IPS-18c (cell line): Measurements from ENCODE around the gene WDR20.
"Not testable (repeated sequence)": the region's sequence is repeated elsewhere in the genome, so short reads cannot be mapped to it uniquely, and the experiment has no call there.

Experiments used
- H3K4me3 ChIP-seq: 2 replicates; pipeline ENCODE4 v1.7.0; 2013; ENCODE audit warnings: low read depth, mild to moderate bottlenecking, low read length, moderate library complexity; ENCODE audit not compliant: insufficient read depth
- H3K9me3 ChIP-seq: one replicate; pipeline ENCODE4 v1.6.1; 2013; ENCODE audit warnings: mild to moderate bottlenecking, low read length, moderate library complexity; ENCODE audit not compliant: control insufficient read depth, insufficient read depth

The WDR20 gene

DNA sequence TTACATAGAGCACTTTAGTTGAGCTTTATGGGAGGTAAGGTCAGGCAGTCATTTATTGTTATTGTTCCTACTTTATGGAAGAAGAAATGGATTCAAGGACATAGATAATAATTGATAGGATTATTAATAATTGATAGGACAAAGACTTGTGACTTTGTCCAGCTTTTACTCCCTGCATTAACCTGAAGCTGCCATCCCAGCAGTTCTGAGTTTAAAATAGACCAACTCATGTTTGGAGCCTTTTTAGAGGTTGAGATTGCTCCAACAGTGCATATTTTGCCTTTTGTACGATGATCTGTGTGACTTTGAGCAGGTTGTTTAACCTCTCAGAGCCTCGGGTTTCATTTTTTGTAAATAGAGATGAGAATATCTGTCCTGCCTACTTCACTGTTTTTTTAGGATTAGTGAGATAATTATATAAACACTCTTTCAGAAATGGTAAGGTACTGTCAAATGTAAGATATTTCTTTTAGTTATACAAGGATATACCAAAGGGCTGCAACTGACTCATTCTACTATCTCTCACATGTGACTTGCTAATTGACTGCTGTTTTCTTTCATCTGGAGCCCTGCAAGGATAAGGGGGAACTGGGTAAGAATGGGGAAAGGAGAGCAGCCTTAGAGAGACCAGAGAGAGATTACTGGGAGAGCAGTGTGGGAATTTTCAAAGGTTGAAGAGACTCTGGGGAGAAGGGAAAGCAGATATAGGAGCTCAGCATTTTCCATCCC lies 15.3 kb downstream of the WDR20 start:
- Histone ChIP-seq H3K9me3 (no peaks in the 10 kb centered on the region), H3K4me3 (no peak overlapping the region)

DNA sequence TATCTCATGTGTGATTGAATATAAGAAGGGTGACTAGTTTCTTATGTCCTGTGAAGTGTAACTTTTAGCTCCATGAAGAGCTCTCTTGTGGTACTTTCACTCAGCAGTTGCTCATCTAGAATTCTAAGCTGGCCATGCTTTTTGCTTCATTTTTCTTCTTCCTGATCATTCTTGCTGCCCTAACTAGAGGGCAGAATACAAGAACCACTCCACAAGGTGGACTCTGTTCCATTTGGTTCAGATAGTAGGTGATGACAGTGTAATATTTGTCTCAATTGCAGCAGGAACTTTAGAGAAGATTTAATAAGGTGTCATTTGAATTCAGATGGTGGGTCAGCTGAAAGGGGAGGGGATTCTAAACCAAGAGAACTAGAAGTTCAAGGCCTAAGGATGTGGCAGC lies 17.6 kb downstream of the WDR20 start:
- no peak overlapping the region for H3K4me3 ChIP-seq
- H3K9me3 ChIP-seq = no peaks in the 10 kb centered on the region

DNA sequence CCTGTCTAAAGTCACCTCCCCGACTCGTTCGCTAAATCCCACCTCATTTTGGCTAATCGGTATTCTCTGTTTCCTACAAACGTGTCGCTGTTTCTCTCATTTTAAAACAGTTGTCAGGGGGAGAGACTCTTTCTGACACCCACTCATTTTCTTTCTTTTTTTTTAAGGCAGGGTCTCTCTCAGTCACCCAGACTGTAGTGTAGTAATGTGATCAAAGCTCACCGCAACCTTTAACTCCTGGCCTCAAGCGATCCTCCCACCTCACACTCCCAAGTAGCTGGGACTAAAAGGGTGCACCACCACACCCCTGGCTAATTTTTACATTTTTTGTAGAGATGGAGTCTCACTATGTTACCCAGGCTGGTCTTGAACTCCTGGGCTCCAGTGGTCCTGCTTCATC lies 19.1 kb downstream of the WDR20 start:
- no peak overlapping the region for H3K4me3 ChIP-seq
- H3K9me3 ChIP-seq = no peaks in the 10 kb centered on the region

DNA sequence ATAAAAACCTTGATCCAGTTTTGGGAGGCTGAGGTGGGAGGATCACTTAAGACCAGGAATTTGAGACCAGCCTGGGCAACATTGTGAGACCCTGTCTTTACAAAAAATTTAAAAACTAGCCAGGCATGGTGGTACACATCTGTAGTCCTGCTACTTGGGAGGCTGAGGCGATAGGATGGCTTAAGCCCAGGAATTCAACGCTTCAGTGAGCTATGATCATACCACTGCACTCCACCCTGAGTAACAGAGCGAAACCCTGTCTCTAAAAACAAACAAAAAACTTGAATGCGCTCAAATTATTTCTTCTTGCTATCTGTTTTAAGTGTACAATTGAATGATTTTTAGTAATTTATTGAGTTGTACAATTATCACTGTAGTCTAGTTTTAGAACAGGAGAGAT lies 20.1 kb downstream of the WDR20 start:
- no peaks in the 10 kb centered on the region for H3K9me3 ChIP-seq
- no peak overlapping the region for H3K4me3 ChIP-seq

DNA sequence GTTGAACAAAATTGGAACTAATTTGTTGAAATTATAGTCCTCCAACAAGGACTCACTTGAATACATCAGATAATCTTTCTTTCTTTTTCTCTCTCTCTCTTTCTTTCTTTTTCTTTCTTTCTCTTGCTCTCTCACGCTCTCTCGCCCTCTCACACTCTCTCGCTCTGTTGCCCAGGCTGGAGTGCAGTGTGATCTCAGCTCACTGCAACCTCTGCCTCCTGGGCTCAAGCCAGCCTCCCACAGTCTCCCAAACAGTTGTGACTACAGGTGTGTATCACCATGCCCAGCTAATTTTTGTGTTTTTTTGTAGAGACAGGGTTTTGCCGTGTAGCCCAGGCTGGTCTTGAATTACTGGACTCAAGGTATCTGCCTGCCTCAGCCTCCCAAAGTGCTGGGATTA lies 22.8 kb downstream of the WDR20 start:
- Histone ChIP-seq H3K4me3 (no peak overlapping the region), H3K9me3 (no peaks in the 10 kb centered on the region)

DNA sequence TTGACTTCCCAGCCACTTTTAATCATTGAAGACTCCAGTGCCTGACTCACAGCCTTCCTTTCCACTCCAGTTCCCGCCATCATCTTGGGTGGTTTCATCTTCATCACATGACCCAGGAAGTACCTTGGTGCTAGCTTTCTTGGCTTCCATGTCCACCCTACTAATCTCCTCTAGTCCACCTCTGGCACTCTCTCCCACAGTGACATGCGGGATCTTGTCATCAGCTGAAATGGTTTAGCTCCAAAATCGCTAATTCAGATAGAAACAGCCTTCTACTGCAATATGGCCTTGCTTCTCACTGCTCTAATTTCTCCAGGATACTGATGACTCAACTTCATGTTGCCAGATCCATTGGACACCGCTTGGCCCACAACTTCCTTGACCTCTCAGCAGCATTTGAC lies 24.5 kb downstream of the WDR20 start:
- H3K4me3 ChIP-seq = no peak overlapping the region
- no peaks in the 10 kb centered on the region for H3K9me3 ChIP-seq

DNA sequence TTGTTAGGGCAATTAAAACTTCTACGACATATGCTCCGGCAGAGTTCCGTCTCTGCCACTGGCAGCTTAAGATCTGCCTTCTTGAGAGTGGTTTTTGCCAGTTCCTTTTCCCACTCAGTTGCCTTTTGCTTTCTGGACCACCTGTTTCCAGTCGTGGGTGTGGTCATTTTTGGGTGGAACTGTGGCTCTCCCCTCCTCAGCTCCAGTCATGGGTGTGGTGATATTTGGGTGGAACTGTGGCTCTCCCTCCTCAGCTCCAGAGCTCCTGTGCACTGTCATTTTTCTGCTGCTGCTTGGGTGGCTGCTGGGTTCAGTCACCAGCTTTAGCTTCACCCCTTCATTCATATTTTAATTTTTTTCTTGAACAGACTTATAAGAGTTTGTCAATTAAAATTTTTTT lies 25.3 kb downstream of the WDR20 start:
- H3K4me3 ChIP-seq = no peak overlapping the region
- H3K9me3 ChIP-seq = no peaks in the 10 kb centered on the region

DNA sequence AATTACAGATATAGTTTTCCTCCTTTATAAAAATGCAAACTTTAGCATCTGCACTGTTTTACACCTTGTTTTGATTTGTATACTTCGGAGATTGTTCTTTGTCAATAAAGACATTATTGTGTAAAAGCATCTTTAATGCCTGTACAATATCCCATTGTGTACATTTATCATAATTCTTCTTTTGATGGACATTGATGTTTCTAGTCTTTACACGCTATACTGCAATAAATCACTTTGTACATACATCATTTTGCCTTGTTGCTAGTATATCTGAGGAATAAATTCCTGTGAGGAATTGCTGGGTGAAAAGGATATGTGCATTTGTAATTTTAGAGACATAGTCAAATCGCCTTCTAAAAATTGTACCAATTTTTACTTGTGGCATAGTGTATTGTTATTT lies 30.4 kb downstream of the WDR20 start:
- Histone ChIP-seq H3K4me3 (no peak overlapping the region), H3K9me3 (no peaks in the 10 kb centered on the region)

DNA sequence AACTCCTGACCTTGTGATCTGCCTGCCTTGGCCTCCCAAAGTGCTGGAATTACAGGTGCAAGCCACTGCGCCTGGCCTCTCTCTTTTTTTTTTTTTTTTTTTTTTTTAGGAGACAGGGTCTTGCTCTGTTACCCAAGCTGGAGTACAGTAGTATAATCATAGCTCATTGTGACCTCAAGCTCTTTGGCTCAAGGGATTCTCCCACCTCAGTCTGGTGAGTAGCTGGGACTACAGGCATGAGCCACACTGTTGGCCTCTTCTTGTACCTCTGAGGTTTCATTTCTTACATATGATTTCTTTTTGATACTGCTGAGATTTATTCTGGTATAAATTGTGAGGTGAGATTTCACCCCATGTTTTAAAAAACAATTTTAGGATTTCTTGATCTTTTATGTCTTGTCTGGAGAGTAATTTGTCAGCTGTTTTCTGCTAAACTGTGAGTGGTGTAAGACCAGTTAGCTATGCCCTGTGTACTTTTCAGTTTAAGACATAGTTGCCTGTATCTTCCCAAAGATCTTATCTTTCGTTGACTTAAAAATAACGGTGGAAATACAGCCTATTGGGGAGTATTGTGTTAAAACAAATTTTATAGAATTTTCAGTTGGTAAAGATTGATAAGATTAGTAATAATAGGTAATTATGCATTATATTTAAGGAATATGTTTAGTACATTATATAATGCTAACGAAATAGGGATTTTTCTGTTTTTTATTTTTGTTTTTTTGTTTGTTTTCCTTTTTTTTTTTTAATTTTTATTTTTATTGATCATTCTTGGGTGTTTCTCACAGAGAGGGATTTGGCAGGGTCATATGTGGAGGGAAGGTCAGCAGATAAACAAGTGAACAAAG lies 31.7 kb downstream of the WDR20 start:
- Histone ChIP-seq H3K9me3 (no peaks in the 10 kb centered on the region), H3K4me3 (no peak overlapping the region)

DNA sequence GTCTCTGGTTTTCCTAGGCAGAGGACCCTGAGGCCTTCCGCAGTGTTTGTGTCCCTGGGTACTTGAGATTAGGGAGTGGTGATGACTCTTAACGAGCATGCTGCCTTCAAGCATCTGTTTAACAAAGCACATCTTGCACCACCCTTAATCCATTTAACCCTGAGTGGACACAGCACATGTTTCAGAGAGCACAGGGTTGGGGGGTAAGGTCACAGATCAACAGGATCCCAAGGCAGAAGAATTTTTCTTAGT lies 32.2 kb downstream of the WDR20 start:
- not testable (repeated sequence) for H3K9me3 ChIP-seq, H3K4me3 ChIP-seq

DNA sequence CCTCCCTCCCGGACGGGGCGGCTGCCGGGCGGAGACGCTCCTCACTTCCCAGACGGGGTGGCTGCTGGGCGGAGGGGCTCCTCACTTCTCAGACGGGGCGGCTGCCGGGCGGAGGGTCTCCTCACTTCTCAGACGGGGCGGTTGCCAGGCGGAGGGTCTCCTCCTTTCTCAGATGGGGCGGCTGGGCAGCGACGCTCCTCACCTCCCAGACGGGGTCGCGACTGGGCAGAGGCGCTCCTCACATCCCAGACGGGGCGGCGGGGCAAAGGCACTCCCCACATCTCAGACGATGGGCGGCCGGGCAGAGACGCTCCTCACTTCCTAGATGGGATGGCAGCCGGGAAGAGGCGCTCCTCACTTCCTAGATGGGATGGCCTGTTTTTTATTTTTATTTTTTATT lies 33.0 kb downstream of the WDR20 start:
- not testable (repeated sequence) for H3K4me3 ChIP-seq, H3K9me3 ChIP-seq

DNA sequence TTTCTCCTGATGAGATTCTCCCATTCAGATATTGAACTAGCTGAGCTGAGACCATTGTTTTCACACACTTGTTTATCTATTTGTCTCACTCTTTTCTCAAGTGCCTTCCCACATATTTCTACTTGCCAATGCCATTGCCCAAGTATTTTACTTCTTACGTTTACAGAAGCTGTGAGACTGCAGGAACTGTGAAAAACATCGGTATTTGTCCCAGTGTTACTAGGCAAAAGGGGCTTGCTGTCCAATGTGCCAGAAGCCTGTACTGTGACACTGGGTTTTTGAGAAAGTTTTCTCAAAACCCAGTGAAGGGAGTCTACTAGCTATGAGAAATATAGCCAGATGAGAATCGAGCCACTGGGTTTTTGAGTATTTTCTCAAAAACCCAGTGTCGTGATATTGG lies 37.5 kb downstream of the WDR20 start:
- no peaks in the 10 kb centered on the region for H3K9me3 ChIP-seq
- H3K4me3 ChIP-seq = no peak overlapping the region

DNA sequence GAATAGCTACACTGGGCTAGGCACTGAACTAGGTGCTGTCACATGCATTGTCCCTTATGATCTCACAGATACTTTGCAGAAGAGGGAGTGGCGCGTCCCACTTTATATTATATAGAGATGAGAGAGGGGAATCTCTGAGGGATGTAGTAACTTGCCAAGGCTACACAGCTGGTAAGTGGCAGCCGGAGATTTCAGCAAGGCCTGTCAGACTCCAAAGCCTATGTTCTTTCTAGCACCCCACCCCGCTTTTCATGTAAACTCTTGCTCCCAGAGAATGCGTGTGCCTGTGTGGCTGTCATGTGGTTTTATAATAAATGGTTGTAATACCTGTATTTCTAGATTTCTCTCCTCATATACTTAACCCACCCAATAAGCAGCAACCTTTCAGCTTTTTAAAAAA lies 39.1 kb downstream of the WDR20 start:
- H3K9me3 ChIP-seq = no peaks in the 10 kb centered on the region
- no peak overlapping the region for H3K4me3 ChIP-seq

DNA sequence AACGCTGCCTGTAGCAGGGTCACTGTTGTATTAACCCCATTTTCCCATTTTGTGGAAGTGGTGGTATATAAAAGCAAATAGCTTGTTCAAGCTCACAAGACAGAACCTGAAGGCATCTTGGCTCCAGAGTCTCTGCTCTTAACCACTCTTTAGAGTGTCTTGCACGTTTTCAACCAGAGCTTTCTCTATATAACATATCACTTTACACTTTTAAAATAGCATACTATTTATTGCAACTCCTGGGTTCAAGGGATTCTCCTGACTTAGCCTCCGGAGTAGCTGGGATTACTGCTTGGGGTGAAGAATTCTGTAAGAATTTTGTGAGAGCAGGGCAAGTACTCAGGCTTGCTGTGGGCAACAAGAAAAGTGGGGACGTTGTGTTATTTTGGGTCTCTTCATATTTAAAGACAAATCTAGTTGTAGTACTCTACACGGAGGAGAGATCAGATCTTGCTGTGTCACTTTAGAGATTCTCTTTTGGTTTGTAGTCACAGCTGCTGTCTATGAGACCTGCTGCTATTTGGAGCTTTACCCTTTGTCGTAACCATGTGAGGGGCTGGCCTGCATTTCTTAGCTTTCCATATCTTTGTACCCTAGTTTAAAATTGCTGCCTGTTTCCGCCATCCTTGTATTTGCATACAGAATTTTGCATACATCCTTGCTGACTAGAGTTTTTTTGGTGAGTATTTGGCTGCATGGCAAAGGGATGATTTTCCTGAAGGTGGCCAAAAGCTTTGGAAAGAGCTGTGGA lies 40.7 kb downstream of the WDR20 start:
- Histone ChIP-seq H3K9me3 (no peaks in the 10 kb centered on the region), H3K4me3 (no peak overlapping the region)

DNA sequence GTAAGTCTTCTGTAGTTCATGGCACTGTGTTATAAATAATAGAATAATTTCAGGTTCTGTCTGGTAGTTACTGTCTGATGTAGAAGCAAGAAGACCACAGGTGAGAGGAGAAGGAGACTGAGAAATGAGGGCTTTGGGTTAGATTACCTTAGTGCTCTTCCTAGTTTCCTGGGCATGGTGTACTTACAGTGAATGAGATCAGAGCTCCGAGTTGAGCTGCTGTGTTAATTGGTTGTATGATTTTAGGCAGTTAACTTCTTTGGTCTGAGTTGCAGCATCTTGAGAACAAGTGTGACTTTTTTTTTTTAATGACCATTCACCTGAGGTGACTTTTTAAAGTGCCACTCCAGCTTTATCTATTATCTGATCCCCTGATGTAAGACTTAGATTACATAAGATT lies 41.5 kb downstream of the WDR20 start:
- no peak overlapping the region for H3K4me3 ChIP-seq
- no peaks in the 10 kb centered on the region for H3K9me3 ChIP-seq

DNA sequence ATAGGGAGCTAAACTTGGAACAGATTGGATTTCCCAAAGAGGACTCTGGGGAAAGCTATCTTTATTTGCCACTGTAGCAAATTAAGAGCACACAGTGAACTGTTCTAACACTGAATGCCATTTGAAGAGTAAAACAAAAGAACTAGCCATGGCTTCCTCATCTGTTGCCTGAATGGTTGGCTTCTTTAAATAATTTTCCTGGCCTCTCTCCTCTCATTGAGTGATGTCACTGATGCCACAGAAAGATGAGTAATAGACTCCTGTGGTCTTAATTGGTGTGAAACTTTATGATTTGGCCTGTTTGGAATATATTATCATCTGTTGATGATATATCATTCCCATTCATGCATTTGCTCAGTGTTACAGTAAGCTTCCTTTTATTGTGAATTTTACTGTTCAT lies 42.5 kb downstream of the WDR20 start:
- H3K9me3 ChIP-seq = no peaks in the 10 kb centered on the region
- H3K4me3 ChIP-seq = no peak overlapping the region

DNA sequence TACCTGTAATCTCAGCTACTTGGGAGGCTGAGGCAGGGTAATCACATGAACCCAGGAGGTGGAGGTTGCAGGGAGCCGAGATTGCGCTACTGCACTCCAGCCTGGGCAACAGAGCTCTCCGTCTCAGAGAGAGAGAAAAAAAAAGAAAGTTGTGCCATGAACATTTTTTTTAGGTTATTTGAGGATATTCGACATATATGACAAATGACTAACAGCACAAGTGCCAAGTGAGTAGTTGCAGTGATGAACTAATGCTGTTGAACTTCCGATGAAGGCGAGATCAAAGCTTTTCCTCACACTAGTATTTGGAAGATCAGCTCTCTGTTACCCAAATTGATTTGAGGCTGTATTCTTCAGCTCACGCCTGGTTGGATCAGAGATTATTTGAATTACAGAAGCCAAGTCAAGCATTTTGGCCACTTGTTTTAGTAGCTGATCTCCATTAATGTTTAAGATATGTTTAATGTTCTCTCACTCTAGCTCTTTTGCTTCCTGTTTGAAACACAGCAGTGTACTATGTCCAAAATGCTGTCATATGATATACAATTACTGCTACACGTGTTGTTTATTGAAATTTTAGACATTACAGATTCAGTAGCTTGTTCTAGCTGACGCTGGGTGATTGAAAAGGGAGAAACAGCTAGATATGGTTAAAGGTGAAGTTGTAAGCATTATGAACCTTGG lies 43.4 kb downstream of the WDR20 start:
- no peaks in the 10 kb centered on the region for H3K9me3 ChIP-seq
- no peak overlapping the region for H3K4me3 ChIP-seq

DNA sequence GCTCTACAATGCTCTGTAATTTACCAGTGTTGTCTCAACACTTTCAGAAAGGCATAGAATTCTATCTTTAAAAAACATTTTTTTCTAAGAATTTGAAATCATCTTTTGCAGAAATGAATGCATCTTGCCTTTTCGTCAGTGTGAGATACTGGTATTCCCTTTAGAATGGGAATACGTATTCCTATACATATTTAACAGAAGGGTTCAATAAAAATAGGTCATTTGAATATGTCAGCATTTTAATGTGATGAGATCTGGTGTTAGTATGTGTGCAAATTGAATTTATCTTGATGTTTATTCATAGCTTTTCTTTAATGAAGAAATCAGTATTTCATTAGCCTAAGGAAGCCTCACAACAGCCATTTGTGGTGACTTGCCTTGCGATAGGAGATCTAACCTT lies 44.2 kb downstream of the WDR20 start:
- Histone ChIP-seq H3K4me3 (no peak overlapping the region), H3K9me3 (no peaks in the 10 kb centered on the region)
